ENCODE results near the gene CTTNBP2. TPM values are rescaled to one million over a fixed set of nuclear protein-coding genes. Genes with fewer than 3 reads are reported as not detected.

Gene CTTNBP2
- total RNA-seq, 1 donor from 2014 or later: 36.9 TPM

DNA sequence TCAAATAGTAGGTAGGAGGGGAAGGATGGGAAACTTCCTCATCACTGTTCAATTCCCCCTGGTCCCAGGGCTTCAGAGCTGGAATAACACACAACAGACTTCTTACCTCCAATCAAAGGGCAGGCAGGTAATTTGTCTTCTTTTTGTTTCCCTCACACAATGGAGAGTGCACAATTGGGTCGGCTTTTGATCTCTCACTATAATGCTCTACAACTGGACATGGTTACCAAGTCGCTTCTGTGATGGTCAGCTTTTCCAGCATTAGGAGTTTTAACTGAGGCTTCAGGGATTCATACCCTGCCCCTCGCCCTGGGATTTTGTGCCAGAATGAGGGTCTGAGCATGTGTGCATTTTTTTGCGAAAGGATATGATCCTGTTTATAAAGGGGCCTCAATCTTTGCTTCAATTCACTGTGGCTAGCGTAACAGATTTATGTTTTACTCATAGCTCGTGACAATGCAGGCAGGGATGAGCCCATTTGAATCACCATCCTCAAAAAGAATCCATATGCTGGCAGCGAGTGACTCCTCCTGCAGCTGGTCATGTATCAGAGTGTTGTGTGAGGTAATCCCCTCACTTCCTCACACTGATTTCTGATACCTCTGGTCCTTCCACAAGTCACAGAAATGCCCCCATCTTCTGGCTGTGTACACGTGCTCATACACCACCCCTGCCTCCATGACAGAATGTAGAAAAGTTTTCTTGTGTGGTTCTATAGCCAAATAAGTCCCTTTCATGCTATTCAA, 189.6 kb downstream of the CTTNBP2 start:
- Mint-ChIP-seq H3K36me3 (no peaks in the 10 kb centered on the region), H3K27me3 (no peaks in the 10 kb centered on the region), H3K4me1 (ENCODE audit: unreplicated experiment) (peaks cover 10% of the 10 kb centered on the region), H3K9me3 (no peaks in the 10 kb centered on the region), H3K27ac (no peak overlapping the region), H3K4me3 (no peak overlapping the region)
- no peak for DNase-seq (ENCODE audit: extremely low spot score, unreplicated experiment)
- TF ChIP-seq, protein P1, sequence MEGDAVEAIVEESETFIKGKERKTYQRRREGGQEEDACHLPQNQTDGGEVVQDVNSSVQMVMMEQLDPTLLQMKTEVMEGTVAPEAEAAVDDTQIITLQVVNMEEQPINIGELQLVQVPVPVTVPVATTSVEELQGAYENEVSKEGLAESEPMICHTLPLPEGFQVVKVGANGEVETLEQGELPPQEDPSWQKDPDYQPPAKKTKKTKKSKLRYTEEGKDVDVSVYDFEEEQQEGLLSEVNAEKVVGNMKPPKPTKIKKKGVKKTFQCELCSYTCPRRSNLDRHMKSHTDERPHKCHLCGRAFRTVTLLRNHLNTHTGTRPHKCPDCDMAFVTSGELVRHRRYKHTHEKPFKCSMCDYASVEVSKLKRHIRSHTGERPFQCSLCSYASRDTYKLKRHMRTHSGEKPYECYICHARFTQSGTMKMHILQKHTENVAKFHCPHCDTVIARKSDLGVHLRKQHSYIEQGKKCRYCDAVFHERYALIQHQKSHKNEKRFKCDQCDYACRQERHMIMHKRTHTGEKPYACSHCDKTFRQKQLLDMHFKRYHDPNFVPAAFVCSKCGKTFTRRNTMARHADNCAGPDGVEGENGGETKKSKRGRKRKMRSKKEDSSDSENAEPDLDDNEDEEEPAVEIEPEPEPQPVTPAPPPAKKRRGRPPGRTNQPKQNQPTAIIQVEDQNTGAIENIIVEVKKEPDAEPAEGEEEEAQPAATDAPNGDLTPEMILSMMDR (conservative IDR thresholded peaks at IDR 0.05): no peak

DNA sequence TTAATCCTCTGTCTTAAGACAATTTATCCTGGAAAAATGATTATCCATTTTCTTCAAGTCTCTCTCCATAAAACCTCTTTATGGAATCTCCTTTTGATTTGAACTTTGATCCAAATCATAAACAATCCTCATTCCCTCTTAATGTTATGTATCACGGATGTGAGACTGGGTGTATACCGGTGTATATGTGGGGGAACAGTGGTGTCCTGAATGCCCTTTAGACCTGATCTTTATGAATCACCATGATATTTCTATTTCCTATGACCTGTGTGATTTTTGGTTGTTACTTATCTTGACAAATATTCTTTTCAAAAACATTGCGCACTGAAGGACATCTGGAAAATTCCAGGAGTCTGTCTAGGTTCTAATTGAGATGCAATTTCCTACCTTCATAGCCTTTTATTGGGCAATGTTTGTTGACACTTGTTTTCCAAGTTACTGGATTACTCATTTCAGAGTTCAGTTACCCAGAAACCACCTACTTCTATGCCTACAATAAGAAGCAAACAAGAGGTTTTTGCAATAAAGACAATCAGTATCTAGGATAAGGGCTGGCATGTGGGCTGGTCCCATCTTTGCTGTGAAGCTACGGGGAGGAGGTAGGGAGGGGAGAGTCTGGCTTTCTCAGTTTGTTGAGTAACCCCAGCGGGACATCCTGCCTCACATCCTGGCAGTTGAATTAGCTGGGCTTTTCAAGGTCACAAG, 190.4 kb downstream of the CTTNBP2 start:
- peaks cover 10% of the 10 kb centered on the region for H3K4me1 Mint-ChIP-seq (ENCODE audit: unreplicated experiment)
- H3K27me3 Mint-ChIP-seq: no peaks in the 10 kb centered on the region
- no peak overlapping the region for H3K4me3 Mint-ChIP-seq
- no peaks in the 10 kb centered on the region for H3K36me3 Mint-ChIP-seq
- DNase-seq (ENCODE audit: extremely low spot score, unreplicated experiment): no peak
- H3K9me3 Mint-ChIP-seq: no peaks in the 10 kb centered on the region
- TF ChIP-seq, protein P1 (conservative IDR thresholded peaks at IDR 0.05): no peak
- H3K27ac Mint-ChIP-seq: no peak overlapping the region

DNA sequence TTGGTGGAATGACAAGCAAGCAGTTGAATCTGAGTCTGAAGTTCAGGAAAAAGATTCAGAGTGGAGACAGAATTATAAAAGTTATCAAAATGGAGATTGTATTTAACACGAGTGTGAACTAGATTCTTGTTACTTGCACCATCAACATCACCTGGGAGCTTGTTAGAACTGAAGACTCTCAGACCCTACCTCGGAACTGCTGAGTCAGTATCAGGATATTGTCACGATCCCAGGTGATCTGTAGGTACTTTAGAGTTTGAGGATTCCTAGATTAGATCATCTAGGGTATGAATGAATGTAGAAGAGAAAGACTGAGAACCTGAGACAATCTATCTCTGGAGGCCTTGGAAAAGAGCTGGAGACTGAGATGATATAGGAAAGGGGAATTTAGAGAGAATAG, 194.1 kb downstream of the CTTNBP2 start:
- H3K9me3 Mint-ChIP-seq: no peaks in the 10 kb centered on the region
- H3K4me3 Mint-ChIP-seq: no peak overlapping the region
- DNase-seq (ENCODE audit: extremely low spot score, unreplicated experiment): no peak
- H3K27me3 Mint-ChIP-seq: no peaks in the 10 kb centered on the region
- TF ChIP-seq, protein P1 (conservative IDR thresholded peaks at IDR 0.05): no peak
- peaks cover 16% of the 10 kb centered on the region for H3K4me1 Mint-ChIP-seq (ENCODE audit: unreplicated experiment)
- no peaks in the 10 kb centered on the region for H3K36me3 Mint-ChIP-seq
- H3K27ac Mint-ChIP-seq: no peak overlapping the region

DNA sequence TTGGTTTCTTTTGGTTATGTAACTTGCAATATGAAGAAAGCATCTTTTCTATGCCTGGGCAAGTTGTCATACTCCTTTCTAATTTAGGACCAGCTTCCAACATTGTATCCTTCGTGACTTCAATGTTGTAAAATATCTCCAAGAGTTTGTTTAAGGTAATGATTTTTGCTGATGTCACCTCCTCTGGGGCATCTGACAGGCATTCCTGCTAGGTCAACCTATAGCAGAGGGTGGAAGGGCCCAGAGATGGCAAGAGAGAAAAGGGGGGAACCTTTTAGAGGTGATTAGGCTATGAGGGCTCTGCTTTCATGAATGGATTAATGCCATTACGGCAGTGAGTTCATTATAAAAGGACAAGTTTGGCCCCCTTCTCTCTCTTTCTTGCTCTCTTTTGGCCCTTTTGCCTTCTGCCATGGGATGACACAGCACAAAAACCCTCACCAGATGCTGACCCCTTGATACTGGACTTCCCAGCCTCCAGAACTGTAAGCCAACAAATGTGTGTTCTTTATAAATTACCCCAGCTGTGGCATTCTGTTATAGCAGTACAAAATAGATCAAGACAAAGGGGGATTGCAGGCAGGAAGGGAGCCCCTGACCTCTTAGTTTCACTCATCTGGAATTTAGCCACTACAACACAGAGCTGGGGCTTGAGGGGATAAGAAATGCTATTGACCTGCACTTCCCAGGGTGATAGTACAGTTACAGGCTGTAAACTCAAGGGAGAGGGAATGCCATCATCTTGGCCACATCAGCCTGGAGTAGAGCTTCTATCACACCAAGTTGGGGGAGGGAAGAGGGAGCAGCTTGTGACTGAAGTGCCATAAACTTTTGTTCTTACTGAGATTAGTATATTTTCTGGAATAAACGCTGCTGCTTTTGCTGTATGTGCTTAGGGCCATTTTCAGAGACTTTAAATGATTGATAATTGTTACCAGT, 197.5 kb downstream of the CTTNBP2 start:
- Mint-ChIP-seq H3K4me1 (ENCODE audit: unreplicated experiment) (peaks cover 12% of the 10 kb centered on the region), H3K4me3 (no peak overlapping the region), H3K27me3 (no peaks in the 10 kb centered on the region), H3K36me3 (no peaks in the 10 kb centered on the region), H3K9me3 (no peaks in the 10 kb centered on the region), H3K27ac (no peak overlapping the region)
- DNase-seq (ENCODE audit: extremely low spot score, unreplicated experiment): no peak
- TF ChIP-seq, protein P1 (conservative IDR thresholded peaks at IDR 0.05): no peak

DNA sequence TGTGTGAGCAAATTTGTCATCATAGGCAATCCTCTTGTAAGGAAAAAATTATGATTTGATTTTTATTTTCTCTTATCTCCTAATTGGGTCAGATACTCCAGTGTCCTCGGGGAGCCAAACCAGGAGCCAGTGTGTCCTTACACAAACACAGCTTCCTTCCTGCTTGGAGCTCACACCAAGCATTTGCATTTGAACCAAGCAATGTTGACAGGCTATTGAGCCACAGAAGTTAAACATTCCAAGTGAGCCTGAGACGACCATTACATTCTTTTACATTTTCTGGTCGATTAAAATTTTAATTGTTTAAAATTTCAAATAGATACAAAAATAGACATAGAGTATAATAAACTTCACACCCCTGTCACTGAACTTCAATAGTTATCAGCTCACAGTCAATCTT, 198.6 kb downstream of the CTTNBP2 start:
- DNase-seq (ENCODE audit: extremely low spot score, unreplicated experiment): no peak
- Mint-ChIP-seq H3K4me3 (no peak overlapping the region), H3K4me1 (ENCODE audit: unreplicated experiment) (peaks cover 12% of the 10 kb centered on the region), H3K36me3 (no peaks in the 10 kb centered on the region), H3K9me3 (no peaks in the 10 kb centered on the region), H3K27me3 (no peaks in the 10 kb centered on the region), H3K27ac (no peak overlapping the region)
- TF ChIP-seq, protein P1 (conservative IDR thresholded peaks at IDR 0.05): no peak

All from type B pancreatic cell (in vitro differentiated cells).